CD4-positive, alpha-beta T cell treated with Interleukin-4 for 1 hour (primary cell): ENCODE data around the gene RRP12.
A peak's percentile ranks its signal among the peaks of the same experiment; 100 is the strongest.

Experiments
- DNase-seq, 2 donors: peaks; one replicate each; pipeline ENCODE4 v3.0.0-alpha.2; 2020 to 2022

The RRP12 gene

DNA sequence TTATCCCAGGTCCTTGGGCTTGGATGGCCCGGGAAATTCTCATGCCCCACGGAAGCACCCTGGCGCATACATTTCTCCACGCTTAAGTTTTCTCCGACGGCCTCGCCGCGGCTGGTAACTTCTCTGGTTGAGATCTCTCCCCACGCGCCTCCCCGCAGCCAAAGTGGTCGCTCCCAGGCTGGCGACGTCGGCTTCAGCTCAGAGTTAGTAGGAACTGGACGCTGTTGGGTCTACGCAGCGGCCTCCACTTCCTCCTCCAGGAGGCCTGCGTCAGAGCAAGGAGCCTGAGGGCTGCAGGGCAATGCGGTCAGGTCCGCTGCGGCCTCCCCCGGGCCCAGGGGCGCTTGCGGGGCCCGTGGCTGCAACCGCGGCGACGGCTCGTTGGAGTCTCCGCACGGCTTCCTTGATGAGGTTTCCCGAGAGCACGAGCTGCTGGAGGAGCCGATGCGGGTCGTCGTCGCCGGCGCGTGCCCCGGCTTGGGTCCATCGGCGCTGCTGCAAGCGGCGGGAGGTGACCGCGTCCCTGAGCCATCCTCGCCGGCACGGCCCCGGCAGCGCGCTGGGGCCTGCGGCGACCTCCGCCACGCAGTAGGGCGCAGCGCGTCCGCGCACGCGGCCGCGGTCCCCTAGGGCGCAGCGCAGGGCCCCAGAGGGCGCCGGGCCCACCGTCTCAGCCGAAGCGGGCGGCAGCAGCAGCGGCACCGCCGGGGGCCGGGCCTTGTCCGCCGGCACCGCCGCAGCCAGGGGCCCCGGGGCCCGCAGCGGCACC, 67.4 kb downstream of the RRP12 start:
- peak; percentile 42 to 65 for DNase-seq

DNA sequence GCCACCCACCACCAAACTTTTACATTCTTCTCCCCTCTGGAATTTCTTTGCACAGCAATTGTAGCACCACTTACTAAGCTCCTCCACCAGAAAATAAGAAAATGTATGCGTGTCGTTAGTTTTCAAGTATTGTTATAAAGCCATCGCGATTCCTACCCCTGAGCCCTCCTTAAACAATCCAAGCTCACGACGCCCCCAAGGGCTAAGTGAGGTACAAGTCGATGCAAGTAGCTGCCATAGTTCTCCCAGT, 67.9 kb downstream of the RRP12 start:
- peak in 1 of 2 donors; percentile 15 for DNase-seq

- DNase-seq, result no peak
Measured at GRCh38 chr10:97332591-97333350, 68.4 kb downstream of the RRP12 start.

DNA sequence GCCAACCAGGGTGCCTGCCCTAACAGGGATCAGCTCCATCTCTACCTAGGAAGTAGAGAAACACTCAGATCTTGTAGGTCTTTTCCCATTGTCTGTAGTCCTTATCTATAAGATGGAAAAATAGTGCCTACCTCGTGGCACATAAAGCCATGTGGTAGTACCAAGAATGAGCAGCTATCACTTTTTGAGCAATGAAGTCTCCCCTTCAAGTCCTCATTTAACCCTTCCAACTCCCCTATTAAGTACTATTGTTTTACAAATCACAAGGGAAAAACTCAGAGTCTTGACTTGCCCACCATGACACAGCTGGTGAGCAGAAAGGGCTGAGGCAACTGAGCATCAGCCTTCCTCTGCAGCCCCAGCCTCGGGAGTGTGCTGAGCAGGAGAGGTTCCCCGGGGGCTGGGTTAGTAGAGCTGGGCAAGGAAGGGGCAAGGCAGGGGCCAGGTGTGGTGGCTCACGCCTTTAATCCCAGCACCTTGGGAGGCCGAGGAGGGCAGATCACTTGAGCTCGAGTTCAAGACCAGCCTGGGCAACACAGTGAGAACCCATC, 69.9 kb downstream of the RRP12 start:
- no peak for DNase-seq

GRCh38 chr10:97329766-97330165, 71.4 kb downstream of the RRP12 start:
- DNase-seq, result no peak

DNA sequence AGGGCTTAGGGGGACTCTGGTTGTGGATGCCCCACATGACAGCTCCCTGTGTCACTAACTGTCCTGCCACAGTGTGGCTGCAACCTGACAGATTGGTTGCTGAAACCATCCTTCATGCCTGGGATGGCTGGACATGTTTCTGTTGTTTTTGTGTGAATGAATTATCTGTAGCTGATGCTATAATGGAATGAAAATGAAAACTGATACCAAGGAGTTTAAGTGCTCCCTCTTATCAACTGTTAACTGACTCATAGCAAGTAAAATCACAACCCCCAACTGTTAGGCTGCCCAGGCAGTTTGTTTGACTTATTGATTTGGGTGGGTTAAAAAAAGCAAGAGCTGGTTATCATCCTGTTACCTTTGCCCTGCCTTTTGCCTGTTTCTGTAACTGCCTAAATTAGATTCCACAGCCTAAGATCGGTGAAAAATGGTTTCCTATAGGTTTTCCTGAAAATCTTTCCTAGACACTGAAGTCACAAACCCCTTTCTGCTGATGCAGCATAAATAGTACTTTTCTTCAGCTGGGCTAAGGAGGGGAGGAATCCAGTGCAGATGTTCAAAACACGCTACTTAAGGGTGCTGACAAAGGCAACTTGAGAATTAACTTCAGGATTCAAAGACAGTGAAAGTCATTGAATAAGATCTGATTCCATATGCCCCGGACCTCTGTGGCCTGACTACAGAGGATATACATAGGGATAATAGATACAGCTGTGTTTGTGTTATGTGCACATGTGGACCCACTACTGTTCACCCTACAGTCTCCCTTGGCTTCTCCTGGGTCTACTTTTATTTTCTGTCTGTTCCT, 72.3 kb downstream of the RRP12 start:
- DNase-seq, result no peak

DNA sequence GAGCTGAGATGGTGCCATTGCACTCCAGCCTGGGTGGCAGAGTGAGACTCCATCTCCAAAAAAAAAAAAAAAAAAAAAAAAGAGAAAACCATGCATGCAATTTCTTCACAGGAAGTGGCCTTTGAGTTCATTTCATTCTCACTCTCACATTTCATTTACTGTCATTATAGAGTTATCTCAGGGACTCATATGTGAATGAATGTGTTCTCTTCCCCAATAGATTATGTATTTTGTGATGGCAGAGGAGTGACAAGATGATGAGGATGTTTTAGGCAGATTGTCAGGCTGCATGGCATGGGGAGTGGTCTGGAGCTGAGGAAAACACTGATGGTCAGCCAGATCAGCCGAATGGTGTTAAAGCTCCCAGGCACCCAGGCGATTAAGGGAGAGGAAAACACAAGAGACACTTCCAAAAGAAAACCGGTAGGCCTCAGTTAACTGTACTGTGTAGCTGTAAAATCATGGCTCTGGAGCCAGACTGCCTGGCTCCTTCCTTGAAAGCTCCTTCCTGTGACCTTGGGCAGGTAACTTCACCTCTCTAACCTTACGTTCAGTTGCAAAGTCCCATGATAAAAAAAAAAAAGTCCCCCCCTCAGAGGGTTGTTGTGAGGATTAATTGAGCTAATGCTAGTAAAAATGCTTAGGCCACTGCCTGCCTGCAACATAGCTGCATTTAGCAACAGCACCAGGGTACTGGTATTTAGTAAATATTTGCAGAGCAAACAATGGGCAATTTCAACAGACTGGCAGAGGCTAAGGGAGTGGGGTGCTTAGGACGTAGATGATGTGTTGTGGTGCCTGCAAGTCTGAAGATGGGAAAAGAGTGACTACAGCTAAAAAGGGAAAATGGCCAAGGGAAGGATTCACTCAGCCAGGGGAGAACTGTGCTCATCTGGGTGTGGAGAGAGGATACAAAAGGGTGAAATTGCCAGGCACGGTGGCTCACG, 73.5 kb downstream of the RRP12 start:
- DNase-seq, result no peak

DNA sequence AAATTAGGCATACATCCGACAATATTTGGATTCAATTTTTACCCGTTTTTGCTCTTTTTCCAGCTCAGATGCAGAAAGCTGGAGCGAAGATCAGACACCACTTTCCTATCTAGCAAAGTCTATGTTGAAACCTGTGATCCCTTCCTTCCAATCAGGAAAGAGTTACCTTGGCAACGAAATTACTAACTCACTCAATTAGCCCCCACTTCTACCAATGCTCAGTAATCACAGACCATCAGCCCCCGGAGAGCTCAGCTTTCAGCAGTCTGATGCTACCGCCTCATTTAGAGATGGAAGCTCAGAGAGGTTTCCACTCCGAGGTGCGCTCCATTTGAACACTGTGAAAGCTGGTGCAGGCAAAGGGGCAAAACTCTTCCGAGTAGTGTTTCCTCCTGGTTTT, 75.4 kb downstream of the RRP12 start:
- DNase-seq, result no peak

DNA sequence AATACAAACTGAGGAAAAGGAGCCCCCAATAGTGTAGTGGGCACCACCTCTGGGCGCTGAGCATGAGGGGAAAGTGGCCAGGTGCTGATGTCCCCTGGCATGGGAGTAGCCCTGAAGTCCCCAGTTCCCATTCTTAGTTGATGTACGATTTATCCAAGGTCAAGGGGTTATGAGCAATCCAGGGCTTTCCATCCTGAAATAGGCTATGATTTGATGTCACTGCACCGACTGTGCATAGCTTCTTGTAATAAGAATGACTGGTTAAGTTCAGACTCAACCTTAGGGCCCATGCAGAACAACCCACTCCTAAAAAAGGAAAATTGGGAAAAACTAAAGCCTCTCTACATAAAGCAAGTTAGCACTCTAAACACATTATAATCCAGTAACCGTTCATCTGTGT, 77.6 kb downstream of the RRP12 start:
- DNase-seq, result no peak

DNA sequence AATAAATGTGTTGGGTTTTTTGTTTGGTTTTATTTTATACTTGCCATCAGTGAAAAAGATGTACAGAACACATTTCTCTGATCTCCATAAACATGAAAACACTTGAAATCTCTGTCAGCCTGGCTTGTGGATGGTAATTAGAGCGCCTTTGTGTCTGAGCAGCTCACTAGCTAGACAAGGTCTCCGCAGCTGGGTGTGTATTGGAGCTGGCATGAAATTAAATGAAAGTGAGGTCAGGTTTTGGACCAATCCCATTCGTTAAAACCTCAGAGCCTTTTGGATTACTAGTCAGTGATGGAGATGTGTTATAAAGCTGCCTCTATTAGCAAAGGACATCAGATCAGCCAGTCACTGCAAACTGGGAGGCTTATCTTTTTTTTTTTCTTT, 79.3 kb downstream of the RRP12 start:
- DNase-seq, result no peak

DNA sequence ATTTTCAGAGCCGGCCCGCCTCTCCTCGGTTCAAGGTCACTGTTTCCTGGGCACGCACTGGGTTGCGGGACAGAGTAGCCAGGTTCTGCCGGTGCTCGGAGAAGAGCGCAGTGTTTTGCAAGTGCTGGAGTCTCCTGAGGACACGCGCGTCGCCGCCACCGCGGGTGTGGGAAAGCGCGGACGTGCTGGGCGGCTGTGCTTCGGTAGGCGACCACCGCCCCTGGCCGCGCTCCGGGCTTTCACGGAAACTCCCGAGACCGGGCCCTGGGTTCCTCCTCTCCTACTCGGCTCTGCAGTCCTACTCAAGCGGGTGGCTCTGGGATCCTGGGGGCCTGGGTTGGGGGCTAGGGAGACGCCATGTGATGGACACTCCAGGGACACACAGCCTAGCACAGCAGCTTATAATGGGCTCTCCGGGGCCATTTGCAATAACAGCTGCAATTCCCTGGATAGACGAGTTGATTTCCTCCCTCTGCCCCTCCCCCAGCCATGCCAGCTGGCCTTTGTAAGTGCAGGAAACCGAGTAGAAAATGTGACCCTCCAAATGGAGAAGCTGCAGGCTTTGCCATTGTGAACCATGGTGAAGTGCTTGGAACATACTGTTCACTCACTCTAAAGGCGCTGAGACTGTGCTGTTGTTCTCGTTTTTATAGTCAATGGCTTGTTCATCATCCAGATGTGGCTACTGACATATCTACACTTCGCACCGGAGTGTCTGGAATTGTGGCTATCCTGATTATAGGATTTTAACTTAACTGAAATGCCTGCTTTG, 79.9 kb downstream of the RRP12 start:
- peak in 1 of 2 donors; percentile 20 for DNase-seq

- no peak for DNase-seq
Measured at GRCh38 chr10:97320480-97321031, 80.6 kb downstream of the RRP12 start.

DNA sequence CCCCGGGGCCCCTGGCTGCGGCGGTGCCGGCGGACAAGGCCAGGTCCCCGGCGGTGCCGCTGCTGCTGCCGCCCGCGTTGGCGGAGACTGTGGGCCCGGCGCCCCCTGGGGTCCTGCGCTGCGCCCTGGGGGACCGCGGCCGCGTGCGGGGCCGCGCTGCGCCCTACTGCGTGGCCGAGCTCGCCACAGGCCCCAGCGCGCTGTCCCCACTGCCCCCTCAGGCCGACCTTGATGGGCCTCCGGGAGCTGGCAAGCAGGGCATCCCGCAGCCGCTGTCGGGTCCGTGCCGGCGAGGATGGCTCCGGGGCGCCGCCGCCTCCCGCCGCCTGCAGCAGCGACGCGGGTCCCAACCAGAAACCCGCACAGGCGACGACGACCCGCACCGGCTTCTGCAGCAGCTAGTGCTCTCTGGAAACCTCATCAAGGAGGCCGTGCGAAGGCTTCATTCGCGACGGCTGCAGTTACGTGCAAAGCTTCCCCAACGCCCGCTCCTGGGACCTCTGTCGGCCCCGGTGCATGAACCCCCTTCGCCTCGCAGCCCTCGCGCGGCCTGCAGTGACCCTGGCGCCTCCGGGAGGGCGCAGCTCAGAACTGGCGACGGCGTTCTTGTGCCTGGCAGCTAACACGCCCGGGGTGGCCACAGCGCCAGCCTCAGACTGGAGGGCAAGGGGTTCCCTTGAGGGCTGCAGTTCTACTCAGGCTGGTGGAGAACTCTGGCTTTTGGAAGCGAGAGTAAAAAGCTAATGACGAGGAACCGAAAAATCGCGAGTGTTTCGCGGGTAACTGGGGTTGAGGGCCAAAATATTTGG, 81.3 kb downstream of the RRP12 start:
- peak; percentile 65 to 72 for DNase-seq

- peak; percentile 89 to 92 for DNase-seq
Measured at GRCh38 chr10:97318772-97319651, 82.1 kb downstream of the RRP12 start, which contains the start of gene FRAT1. TSS of gene FRAT1 (plus strand) at chr10:97319271. CDS start at chr10:97319454, 183 bp downstream.

DNA sequence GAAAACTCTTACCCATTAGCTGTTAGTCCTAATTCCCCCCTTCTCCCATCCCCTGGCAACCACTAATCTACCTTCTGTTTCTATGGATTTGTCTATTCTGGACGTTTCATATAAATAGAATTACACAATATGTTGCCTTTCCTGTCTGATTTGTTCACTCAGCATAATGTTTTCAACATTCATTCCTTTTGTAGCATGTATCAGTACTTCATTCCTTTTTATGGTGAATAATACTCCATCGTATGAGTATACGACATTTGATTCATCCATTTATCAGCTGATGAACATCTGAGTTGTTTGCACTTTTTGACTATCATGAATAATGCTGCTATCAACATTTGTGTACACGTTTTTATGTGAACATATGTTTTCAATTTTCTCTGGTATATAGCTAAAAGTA, 86.5 kb downstream of the RRP12 start:
- no peak for DNase-seq

DNA sequence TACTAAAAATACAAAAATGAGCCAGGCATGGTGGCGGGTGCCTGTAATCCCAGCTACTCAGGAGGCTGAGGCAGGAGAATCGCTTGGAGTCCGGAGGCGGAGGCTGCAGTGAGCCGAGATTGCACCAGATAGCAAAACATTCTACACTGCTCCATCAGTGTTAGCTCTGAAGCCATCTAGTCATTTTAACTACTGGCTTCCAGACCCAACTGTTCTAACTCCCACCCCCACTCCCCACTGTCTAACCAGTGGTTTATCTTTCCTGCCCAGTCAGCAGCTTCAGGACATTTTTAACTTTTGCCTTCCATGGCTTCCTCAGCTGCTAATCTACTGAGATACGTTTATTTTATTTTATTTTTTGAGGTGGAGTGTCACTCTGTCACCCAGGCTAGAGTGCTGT, 88.2 kb downstream of the RRP12 start:
- no peak for DNase-seq

GRCh38 chr10:97311111-97311626, 90.0 kb downstream of the RRP12 start:
- no peak for DNase-seq

DNA sequence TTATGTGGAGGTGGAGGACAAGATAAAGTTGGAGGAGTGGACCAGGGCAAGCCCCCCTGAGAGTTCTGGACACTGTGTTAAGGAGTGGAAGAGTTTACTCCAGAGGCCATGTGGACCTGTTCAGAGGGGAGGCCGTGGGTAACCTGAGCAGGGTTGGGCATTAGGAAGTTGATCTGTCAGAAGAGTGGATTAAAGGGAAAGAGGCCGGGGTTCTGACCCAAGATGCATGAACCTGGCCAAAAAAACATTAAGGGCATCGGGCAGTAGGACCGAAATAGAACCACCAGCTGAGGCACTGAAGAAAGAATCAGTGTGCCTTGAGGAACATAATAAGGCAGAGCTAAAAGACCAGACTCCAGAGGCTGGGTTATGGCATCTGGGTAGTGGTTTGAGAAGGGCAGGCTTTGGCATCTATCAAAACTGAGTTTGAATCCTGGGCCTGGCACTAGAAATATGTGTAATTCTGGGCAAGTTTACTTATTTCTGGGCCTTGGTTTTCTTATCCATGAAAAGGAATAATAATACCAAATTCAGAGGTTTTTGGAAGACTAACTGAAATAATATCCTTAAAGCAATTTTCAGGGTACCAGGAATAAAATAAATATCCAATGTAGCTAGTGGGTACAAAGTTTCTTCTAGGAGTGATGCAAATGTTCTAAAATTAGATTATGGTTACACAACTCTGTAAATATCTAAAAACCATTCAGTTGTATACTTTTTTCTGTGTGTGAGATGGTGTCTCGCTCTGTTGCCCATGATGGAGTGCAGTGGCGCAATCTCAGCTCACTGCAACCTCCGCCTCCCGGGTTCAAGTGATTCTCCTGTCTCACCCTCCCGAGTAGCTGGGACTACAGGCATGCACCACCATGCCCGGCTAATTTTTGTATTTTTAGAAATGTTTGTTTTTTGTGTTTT, 93.0 kb downstream of the RRP12 start:
- no peak for DNase-seq
